Bronchial epithelial cell (primary cell): ENCODE measurements around the gene ABCA1. TPM values are rescaled to one million over a fixed set of nuclear protein-coding genes. Genes with fewer than 3 reads are reported as not detected.

Experiments
- DNase-seq: peaks from one replicate; pipeline ENCODE4 v3.0.0-alpha.2; 2010; ENCODE audit warnings: low read depth
- FAIRE-seq: peaks from 2 replicates; lab custom pipeline; 2011; peaks lifted over from hg19 to GRCh38; lab: Jason Lieb, UNC
- H3K27me3 ChIP-seq: 2 replicates; pipeline ENCODE4 v1.5.1; 2011; ENCODE audit warnings: low read length; ENCODE audit not compliant: control insufficient read depth, insufficient read depth
- H3K36me3 ChIP-seq: 2 replicates; pipeline ENCODE4 v1.5.1; 2011; ENCODE audit warnings: low read length; ENCODE audit not compliant: control insufficient read depth, insufficient read depth
- H3K4me3 ChIP-seq: 2 replicates; pipeline ENCODE4 v1.5.1; 2011; ENCODE audit warnings: mild to moderate bottlenecking, low read depth, low read length, control low read depth
- CTCF ChIP-seq: IDR thresholded peaks from 2 replicates; pipeline ENCODE4 v1.5.1; 2011; ENCODE audit warnings: mild to moderate bottlenecking, moderate library complexity, low read length, control low read depth, inconsistent platforms; ENCODE audit not compliant: insufficient read depth, severe bottlenecking
- total RNA-seq: library from RNA; depleted of rRNA; stranded (reverse); fragments of >200 nt; gene quantifications from 2 replicates; pipeline ENCODE4 v1.2.1, GENCODE V29; 2014

ABCA1 gene
- total RNA-seq, 1 donor from 2014 or later: 34.2 TPM

GRCh38 chr9:104817437-104817836 is 110.5 kb downstream of the ABCA1 start:
- DNase-seq: no peak
- Histone ChIP-seq H3K27me3 (no peaks in the 10 kb centered on the region), H3K4me3 (no peak overlapping the region), H3K36me3 (peaks cover 7% of the 10 kb centered on the region)
- no peak for TF ChIP-seq CTCF
- peak; percentile 43 for FAIRE-seq

GRCh38 chr9:104815851-104816565 is 111.9 kb downstream of the ABCA1 start:
- Histone ChIP-seq H3K36me3 (peaks cover 9% of the 10 kb centered on the region), H3K4me3 (no peak overlapping the region), H3K27me3 (no peaks in the 10 kb centered on the region)
- peak; percentile 58 for FAIRE-seq
- DNase-seq: no peak
- no peak for TF ChIP-seq CTCF

GRCh38 chr9:104810421-104811339 is 117.3 kb downstream of the ABCA1 start:
- FAIRE-seq (no peak), DNase-seq (peak; percentile 70)
- no peaks in the 10 kb centered on the region for H3K27me3 ChIP-seq
- no peak for TF ChIP-seq CTCF
- peaks cover 4% of the 10 kb centered on the region for H3K36me3 ChIP-seq
- no peak overlapping the region for H3K4me3 ChIP-seq

- DNase-seq: peak; percentile 7
- Histone ChIP-seq H3K36me3 (peaks cover 4% of the 10 kb centered on the region), H3K4me3 (no peak overlapping the region), H3K27me3 (no peaks in the 10 kb centered on the region)
- FAIRE-seq: no peak
- peak; percentile 23 for TF ChIP-seq CTCF
Measured at GRCh38 chr9:104808035-104808614, 119.8 kb downstream of the ABCA1 start.

GRCh38 chr9:104805441-104805840 is 122.5 kb downstream of the ABCA1 start:
- no peak for FAIRE-seq
- Histone ChIP-seq H3K36me3 (peaks cover 7% of the 10 kb centered on the region), H3K4me3 (no peak overlapping the region), H3K27me3 (no peaks in the 10 kb centered on the region)
- peak; percentile 63 for DNase-seq
- no peak for TF ChIP-seq CTCF
